ENCODE results near the gene PIH1D1. TPM values are rescaled to one million over a fixed set of nuclear protein-coding genes. Genes with fewer than 3 reads are reported as not detected.
"Not testable (repeated sequence)": the region's sequence is repeated elsewhere in the genome, so short reads cannot be mapped to it uniquely, and the experiment has no call there.

Gene PIH1D1
- total and polyA plus RNA-seq, 4 donors, result 45.0 to 124 (median 64.2) TPM

DNA sequence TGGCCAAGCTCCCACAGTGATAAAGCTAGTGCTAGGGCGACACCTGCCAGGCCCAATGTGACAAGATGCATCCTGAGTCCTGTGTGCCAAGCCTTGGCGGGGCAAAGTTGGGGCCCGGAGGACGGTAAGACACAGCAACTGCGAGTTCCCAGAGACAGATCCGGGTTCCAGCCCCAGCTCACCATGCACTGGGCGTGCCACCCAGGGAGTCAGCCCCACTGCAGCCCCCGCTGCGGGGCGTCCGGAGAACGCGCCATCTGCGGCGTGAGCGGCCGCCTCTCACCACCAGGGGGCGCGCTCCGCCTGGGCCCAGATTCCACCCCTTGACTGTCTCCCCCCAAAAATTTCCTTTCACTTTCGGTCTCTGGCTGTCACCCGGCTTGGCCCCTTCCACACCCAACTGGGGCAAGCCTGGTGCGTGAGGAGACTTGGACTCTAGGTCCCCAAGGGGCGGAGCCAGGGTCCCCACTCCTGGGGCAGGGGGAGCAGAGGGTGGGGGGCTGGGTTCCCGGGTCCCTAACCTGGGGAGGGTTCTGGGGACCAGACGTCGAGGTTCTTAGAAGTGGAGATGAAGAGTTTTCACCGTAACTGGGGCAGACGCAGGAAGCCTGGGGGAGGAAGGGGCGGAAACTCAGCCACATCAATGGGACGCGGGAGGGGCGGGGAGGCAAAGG is 22.4 kb upstream of the PIH1D1 start, which contains the start of gene FLT3LG:
Gene FLT3LG (plus strand): TSS at position 348 of the 674 bp plus-strand sequence. CDS start 425 bp downstream, outside the sequence.
- intact Hi-C loops (cut with DNase I), result loop anchor here (2.0 to 5.0 kb wide), 2 partner anchors 73 kb away; no protein-coding TSS in a partner anchor
- Histone ChIP-seq H3K36me3 (ENCODE audit: control insufficient read depth in 1 of 2, insufficient read depth in 2 of 2, low read length in 1 of 2) (no peaks in the 10 kb centered on the region), H3K4me3 (ENCODE audit: low read length in 2 of 2) (peak within 1 kb of the TSS; percentile 85 to 86), H3K27ac (ENCODE audit: low read depth in 1 of 2, low read length in 2 of 2) (no peak within 1 kb of the TSS), H3K4me1 (ENCODE audit: control insufficient read depth in 1 of 2, insufficient read depth in 2 of 2, low read length in 2 of 2) (no peaks in the 10 kb centered on the region), H3K27me3 (ENCODE audit: control insufficient read depth in 1 of 2, insufficient read depth in 2 of 2, low read length in 1 of 2) (no peaks in the 10 kb centered on the region), H3K9me3 (ENCODE audit: control insufficient read depth, low read length) (no peaks in the 10 kb centered on the region)
- WGBS, 2 donors, result 2% methylated on average over 33 of the region's 33 CpGs
- DNase-seq (peak; percentile 88 to 93), ATAC-seq (ENCODE audit: low FRiP score) (peak; percentile 89)

DNA sequence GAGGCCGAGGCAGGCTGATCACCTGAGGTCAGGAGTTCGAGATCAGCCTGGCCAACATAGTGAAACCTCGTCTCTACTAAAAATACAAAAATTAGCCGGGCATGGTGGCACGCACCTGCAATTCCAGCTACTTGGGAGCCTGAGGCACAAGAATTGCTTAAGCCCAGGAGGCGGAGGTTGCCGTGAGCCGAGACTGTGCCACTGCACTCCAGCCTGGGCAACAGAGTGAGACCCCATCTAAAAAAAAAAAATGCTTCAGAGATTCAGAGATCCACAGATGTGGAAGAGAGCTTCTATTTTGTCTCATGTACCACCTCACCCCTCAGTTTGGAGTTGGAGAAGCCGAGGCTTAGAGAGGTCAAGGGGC is 21.9 kb upstream of the PIH1D1 start:
- not testable (repeated sequence) for H3K36me3 ChIP-seq (ENCODE audit: control insufficient read depth in 1 of 2, insufficient read depth in 2 of 2, low read length in 1 of 2); H3K27ac ChIP-seq (ENCODE audit: low read depth in 1 of 2, low read length in 2 of 2); H3K27me3 ChIP-seq (ENCODE audit: control insufficient read depth in 1 of 2, insufficient read depth in 2 of 2, low read length in 1 of 2); H3K9me3 ChIP-seq (ENCODE audit: control insufficient read depth, low read length); ATAC-seq (ENCODE audit: low FRiP score); H3K4me1 ChIP-seq (ENCODE audit: control insufficient read depth in 1 of 2, insufficient read depth in 2 of 2, low read length in 2 of 2); DNase-seq; H3K4me3 ChIP-seq (ENCODE audit: low read length in 2 of 2)
- intact Hi-C loops (cut with DNase I), result loop anchor here in 1 of 2 donors (5.0 kb wide), 1 partner anchor 74 kb away; no protein-coding TSS in a partner anchor
- 69 to 71% methylated on average over 9 of the region's 9 CpGs for WGBS, 2 donors

DNA sequence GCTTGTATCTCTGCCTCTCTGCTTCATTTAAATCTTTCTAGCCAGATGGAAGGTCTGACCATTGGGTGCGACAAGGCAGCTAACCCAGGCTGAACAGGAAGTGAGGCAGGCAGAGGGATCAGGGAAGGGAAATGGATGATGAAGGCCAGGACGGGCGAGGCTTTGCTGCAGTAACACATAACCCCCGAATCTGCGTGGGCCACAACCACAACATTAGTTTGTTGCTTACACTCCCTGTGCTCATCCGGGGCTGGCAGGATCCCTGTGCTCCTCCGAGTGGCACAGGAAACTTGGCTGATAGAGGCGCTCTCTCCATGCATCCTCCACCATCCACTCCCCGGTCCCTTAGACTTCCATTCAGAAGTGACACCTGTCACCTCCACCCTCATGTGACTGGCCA is 21.3 kb upstream of the PIH1D1 start:
- no peaks in the 10 kb centered on the region for H3K9me3 ChIP-seq (ENCODE audit: control insufficient read depth, low read length)
- H3K4me3 ChIP-seq (ENCODE audit: low read length in 2 of 2), result no peak overlapping the region
- ATAC-seq (ENCODE audit: low FRiP score) (no peak), DNase-seq (no peak)
- H3K27ac ChIP-seq (ENCODE audit: low read depth in 1 of 2, low read length in 2 of 2), result no peak overlapping the region
- no peaks in the 10 kb centered on the region for H3K27me3 ChIP-seq (ENCODE audit: control insufficient read depth in 1 of 2, insufficient read depth in 2 of 2, low read length in 1 of 2)
- no peaks in the 10 kb centered on the region for H3K36me3 ChIP-seq (ENCODE audit: control insufficient read depth in 1 of 2, insufficient read depth in 2 of 2, low read length in 1 of 2)
- intact Hi-C loops (cut with DNase I), result loop anchor here in 1 of 2 donors (5.0 kb wide), 1 partner anchor 74 kb away; no protein-coding TSS in a partner anchor
- no peaks in the 10 kb centered on the region for H3K4me1 ChIP-seq (ENCODE audit: control insufficient read depth in 1 of 2, insufficient read depth in 2 of 2, low read length in 2 of 2)
- WGBS, 2 donors, result 73 to 74% methylated on average over 9 of the region's 9 CpGs

DNA sequence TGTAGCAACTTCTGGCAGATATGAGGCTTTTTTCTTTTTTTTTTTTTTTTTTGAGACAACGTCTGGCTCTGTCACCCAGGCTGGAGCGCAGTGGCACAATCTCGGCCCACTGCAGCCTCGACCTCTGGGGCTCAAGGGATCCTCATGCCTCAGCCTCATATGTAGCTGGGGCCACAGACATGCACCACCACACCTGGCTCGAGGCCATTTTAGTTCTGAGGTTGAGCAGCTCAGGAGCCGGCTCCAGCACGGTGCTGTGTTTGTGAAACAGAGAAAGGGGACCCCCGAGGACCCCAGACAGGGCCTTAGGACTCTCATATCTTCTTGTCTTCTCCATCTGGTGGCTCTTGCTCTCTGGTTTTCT is 19.0 kb upstream of the PIH1D1 start:
- WGBS, 2 donors, result 80 to 87% methylated on average over 7 to 8 of the region's 8 CpGs
- ATAC-seq (ENCODE audit: low FRiP score), result no peak

DNA sequence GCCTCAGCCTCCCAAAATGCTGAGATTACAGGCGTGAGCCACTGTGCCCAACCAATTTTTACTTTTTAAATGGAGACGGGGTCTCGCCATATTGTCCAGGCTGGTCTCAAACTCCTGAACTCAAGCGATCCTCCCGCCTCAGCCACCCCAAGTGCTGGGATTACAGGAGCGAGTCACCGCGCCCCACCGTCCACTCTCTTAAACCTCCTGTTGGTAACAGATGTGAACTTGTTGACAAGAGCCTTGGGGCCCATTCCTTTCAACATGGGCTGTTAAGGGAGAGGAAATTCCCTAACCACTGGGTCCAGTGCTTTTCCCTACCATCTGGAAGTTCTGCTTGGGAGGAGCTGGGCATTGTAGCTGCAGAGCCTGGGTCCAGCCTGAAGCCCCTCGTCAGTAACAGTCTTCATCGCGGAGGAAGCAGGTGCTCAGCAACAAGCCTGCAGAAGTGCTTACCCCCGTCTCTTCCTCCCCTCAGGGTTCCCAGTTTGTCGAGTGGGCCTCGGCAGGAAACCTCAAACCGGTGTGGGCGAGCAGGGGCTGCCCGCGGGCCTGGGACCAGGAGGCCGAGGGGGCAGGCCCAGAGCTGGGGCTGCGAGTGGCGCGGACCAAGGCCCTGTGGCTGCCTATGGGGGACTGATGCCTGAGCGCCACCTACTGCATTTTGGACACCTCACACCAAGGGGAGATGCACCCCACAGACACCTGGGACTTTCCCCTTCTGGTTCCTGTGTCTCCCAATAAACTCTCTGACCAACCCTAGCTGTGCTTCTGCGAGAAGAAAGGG is 18.4 kb upstream of the PIH1D1 start:
- no peak overlapping the region for H3K27ac ChIP-seq (ENCODE audit: low read depth in 1 of 2, low read length in 2 of 2)
- 93% methylated on average over 25 of the region's 25 CpGs for whole genome bisulfite sequencing, 2 donors
- peaks cover 0 to 2% of the 10 kb centered on the region in 2 donors for H3K36me3 ChIP-seq (ENCODE audit: control insufficient read depth in 1 of 2, insufficient read depth in 2 of 2, low read length in 1 of 2)
- intact Hi-C loops (cut with DNase I), result loop anchor here in 1 of 2 donors (5.0 kb wide), 1 partner anchor 77 kb away; no protein-coding TSS in a partner anchor
- ATAC-seq (ENCODE audit: low FRiP score), result no peak
- H3K9me3 ChIP-seq (ENCODE audit: control insufficient read depth, low read length), result no peaks in the 10 kb centered on the region
- H3K4me3 ChIP-seq (ENCODE audit: low read length in 2 of 2), result no peak overlapping the region
- H3K27me3 ChIP-seq (ENCODE audit: control insufficient read depth in 1 of 2, insufficient read depth in 2 of 2, low read length in 1 of 2), result no peaks in the 10 kb centered on the region
- peak in 1 of 2 donors; percentile 61 for DNase-seq
- no peaks in the 10 kb centered on the region for H3K4me1 ChIP-seq (ENCODE audit: control insufficient read depth in 1 of 2, insufficient read depth in 2 of 2, low read length in 2 of 2)

More for the DNA sequence above, 19.0 kb upstream of the PIH1D1 start:
- H3K4me1 ChIP-seq (ENCODE audit: control insufficient read depth in 1 of 2, insufficient read depth in 2 of 2, low read length in 2 of 2), result no peaks in the 10 kb centered on the region
- intact Hi-C loops (cut with DNase I), result loop anchor here in 1 of 2 donors (5.0 kb wide), 1 partner anchor 77 kb away; no protein-coding TSS in a partner anchor
- no peak overlapping the region for H3K27ac ChIP-seq (ENCODE audit: low read depth in 1 of 2, low read length in 2 of 2)
- peaks cover 0 to 2% of the 10 kb centered on the region in 2 donors for H3K36me3 ChIP-seq (ENCODE audit: control insufficient read depth in 1 of 2, insufficient read depth in 2 of 2, low read length in 1 of 2)
- no peaks in the 10 kb centered on the region for H3K9me3 ChIP-seq (ENCODE audit: control insufficient read depth, low read length)
- H3K27me3 ChIP-seq (ENCODE audit: control insufficient read depth in 1 of 2, insufficient read depth in 2 of 2, low read length in 1 of 2), result no peaks in the 10 kb centered on the region
- no peak overlapping the region for H3K4me3 ChIP-seq (ENCODE audit: low read length in 2 of 2)
- no peak for DNase-seq

DNA sequence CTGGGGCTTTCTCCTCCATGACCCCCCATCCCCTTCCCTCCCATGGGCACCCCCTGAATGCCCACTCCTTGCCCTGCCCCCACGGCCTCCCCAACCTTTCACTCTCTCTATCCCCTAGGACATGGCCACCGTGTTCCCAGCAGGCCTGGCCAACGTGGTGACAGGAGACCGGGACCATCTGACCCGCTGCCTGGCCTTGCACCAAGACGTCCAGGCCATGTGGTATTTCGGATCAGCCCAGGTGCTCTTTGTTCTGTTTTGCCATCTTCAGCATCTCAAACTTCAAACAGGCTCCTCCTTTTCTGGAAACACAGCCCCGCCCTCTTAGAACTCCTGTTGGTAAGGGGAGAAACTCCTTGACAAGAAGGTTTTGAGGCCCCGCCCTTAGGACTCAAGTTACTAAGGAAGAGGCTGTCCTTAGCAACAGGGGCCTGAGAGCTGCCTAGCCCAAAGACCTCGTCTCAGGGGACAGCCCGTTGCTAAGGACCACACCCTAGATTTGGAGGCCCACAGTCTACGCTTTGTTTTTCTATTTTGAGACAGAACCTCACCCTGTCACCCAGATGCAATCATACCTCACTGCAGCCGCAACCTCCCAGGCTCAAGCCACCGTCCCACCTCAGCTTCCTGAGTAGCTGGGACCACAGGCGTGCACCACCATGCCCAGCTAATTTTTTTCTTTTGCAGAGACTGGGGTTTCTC is 17.3 kb upstream of the PIH1D1 start:
- H3K36me3 ChIP-seq (ENCODE audit: control insufficient read depth in 1 of 2, insufficient read depth in 2 of 2, low read length in 1 of 2), result peaks cover 0 to 2% of the 10 kb centered on the region in 2 donors
- intact Hi-C loops (cut with DNase I), result no loop called here
- no peaks in the 10 kb centered on the region for H3K9me3 ChIP-seq (ENCODE audit: control insufficient read depth, low read length)
- 71 to 72% methylated on average over 14 to 15 of the region's 15 CpGs for WGBS, 2 donors
- H3K27me3 ChIP-seq (ENCODE audit: control insufficient read depth in 1 of 2, insufficient read depth in 2 of 2, low read length in 1 of 2), result no peaks in the 10 kb centered on the region
- no peak overlapping the region for H3K4me3 ChIP-seq (ENCODE audit: low read length in 2 of 2)
- peak; percentile 85 for ATAC-seq (ENCODE audit: low FRiP score)
- DNase-seq, result peak; percentile 87 to 89
- no peak overlapping the region for H3K27ac ChIP-seq (ENCODE audit: low read depth in 1 of 2, low read length in 2 of 2)
- no peaks in the 10 kb centered on the region for H3K4me1 ChIP-seq (ENCODE audit: control insufficient read depth in 1 of 2, insufficient read depth in 2 of 2, low read length in 2 of 2)

DNA sequence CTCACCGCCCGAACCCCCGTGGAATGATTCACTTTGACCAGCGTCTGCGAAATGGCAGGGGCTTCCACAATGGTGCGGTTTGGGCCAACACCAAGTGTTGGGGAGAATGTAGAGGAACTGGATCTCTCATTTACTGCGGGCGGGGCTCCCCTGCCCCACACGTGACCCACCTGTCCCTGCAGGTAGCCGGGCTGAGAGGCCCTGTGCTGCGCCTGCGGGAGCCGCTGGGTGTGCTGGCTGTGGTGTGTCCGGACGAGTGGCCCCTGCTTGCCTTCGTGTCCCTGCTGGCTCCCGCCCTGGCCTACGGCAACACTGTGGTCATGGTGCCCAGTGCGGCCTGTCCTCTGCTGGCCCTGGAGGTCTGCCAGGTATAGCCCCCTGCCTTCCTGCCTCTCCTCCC is 16.6 kb upstream of the PIH1D1 start:
- Histone ChIP-seq H3K36me3 (ENCODE audit: control insufficient read depth in 1 of 2, insufficient read depth in 2 of 2, low read length in 1 of 2) (peaks cover 0 to 2% of the 10 kb centered on the region in 2 donors), H3K4me1 (ENCODE audit: control insufficient read depth in 1 of 2, insufficient read depth in 2 of 2, low read length in 2 of 2) (no peaks in the 10 kb centered on the region), H3K27ac (ENCODE audit: low read depth in 1 of 2, low read length in 2 of 2) (no peak overlapping the region), H3K4me3 (ENCODE audit: low read length in 2 of 2) (no peak overlapping the region), H3K9me3 (ENCODE audit: control insufficient read depth, low read length) (no peaks in the 10 kb centered on the region), H3K27me3 (ENCODE audit: control insufficient read depth in 1 of 2, insufficient read depth in 2 of 2, low read length in 1 of 2) (no peaks in the 10 kb centered on the region)
- ATAC-seq (ENCODE audit: low FRiP score) (peak; percentile 1), DNase-seq (no peak)
- WGBS, 2 donors, result 91 to 92% methylated on average over 19 of the region's 19 CpGs
- intact Hi-C loops (cut with DNase I), result no loop called here

DNA sequence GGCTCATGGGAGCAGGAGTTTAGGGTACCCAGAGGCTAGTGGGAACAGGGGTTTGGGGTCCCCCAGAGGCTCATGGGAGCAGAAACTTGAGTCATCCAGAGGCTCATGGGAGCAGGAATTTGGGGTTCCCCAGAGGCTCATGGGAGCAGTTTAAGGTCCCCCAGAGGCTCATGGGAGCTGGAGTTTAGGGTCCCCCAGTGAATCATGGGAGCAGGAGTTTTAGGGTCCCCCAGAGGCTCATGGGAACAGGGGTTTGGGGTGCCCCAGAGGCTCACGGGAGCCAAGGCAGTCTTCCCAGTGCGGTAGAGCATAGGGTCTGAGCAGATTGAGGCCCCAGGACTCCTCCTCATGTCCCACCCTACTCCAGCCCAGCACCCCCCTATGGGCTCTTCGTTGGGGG is 13.8 kb upstream of the PIH1D1 start:
- intact Hi-C loops (cut with DNase I), result no loop called here
- H3K36me3 ChIP-seq (ENCODE audit: control insufficient read depth in 1 of 2, insufficient read depth in 2 of 2, low read length in 1 of 2), result peaks cover 0 to 2% of the 10 kb centered on the region in 2 donors
- H3K4me1 ChIP-seq (ENCODE audit: control insufficient read depth in 1 of 2, insufficient read depth in 2 of 2, low read length in 2 of 2), result no peaks in the 10 kb centered on the region
- WGBS, 2 donors, result 95 to 96% methylated on average over 3 of the region's 3 CpGs
- H3K27me3 ChIP-seq (ENCODE audit: control insufficient read depth in 1 of 2, insufficient read depth in 2 of 2, low read length in 1 of 2), result no peaks in the 10 kb centered on the region
- no peak overlapping the region for H3K4me3 ChIP-seq (ENCODE audit: low read length in 2 of 2)
- H3K27ac ChIP-seq (ENCODE audit: low read depth in 1 of 2, low read length in 2 of 2), result no peak overlapping the region
- ATAC-seq (ENCODE audit: low FRiP score) (no peak), DNase-seq (no peak)
- H3K9me3 ChIP-seq (ENCODE audit: control insufficient read depth, low read length), result no peaks in the 10 kb centered on the region

Data from aorta (tissue), 5 donors.